Hematopoietic multipotent progenitor cell treated with erythropoietin and hydrocortisone succinate and interleukin-3 and kit ligand, for 15 days (in vitro differentiated cells): ENCODE data around the gene EDN1.
"Not testable (repeated sequence)": the region's sequence is repeated elsewhere in the genome, so short reads cannot be mapped to it uniquely, and the experiment has no call there.

Experiments
- DNase-seq: peaks from one replicate; pipeline ENCODE4 v3.0.0-alpha.2; 2015; ENCODE audit warnings: low spot score

Gene EDN1

DNA sequence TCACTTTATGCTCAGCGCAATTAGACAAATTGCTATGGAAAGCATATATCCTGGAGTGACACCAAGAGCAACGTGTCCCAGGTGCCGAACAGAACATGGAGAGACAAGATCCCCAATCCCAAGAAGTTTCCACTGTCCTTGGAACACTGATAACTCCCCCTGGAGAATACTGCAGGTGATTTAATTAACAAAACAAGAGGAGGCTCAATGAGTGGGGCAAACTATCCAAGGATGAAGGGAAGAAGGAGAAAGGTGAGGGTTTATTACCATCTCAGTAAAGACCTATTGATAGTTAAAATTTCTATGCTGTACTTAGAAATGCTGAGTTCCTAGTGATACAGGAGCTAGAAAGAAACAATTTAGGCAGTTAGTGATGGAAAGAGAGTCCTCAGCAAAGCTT, 35.7 kb downstream of the EDN1 start:
- no peak for DNase-seq

DNA sequence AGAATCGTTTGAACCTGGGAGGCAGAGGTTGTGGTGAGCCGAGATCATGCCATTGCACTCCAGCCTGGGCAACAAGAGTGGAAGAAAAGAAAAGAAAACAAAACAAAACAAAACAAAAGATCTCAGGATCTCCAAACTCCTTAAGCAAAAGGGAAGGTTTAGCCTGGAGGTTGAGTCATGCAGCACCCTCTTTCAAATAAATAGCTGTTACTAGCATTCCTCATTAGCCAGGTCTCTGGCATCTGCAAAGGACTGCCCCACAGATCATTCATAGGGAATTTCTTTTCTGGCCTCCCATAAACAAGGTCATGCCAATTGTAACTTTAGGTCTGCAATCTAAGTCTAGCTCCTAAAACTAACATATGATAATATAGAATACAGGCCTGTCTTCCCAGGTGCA, 37.2 kb downstream of the EDN1 start:
- DNase-seq, result no peak

DNA sequence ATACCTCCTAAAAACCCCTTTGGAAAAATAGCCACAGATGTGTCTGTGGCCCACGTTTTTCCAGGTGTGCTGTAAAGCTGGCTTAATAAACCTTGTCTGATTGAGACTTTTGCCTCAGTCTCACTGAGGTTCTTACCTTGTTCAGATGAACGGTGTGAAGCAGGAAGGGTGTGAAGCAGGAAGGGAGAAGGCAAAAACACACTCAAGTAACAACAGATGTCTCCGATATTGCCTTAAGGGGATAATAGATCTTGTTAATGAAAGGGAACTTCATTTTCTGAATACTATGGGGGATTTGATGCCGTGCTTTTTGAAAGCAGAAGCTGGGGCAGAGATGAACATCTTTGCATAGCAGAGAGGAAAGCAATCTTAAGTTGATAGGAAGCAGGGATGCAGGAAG, 37.8 kb downstream of the EDN1 start:
- no peak for DNase-seq

DNA sequence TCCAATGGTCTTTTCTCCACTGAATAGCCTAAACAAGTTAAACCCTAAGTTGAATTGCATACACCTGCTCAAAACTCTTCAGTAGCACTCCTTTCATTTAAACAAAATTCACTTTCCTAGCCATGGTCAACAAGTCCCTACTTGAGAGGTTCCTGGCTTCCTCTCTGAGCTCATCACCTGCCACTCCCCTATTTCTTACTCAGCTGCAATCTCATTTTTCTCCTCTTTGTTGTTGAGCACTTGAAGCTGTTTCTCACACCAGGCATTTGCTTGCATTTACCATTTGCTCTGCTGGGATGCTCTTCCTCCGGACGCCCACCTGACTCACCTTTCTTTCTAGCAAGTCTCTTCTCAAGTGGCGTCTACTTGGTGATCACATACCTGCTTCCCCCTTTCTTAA, 38.5 kb downstream of the EDN1 start:
- DNase-seq, result no peak

DNA sequence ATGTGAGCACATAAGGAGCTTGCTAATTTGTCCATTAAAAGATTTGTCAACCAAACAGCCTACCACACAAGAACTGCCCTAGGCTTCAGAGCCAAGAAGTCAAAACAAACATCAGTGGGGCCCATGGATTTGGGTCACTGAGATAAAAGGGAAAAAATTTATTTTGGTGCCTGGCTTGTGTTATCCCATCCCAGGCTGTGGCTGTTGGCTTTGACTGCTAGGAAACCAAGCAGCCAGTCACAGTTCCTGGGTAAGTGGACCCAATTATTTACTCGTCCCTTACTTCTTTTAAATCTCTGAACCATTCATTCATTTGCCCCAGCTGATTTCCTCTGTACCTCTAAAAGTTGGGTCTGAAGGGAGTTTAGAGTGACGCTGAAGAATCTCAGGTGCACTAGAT, 41.3 kb downstream of the EDN1 start:
- no peak for DNase-seq

DNA sequence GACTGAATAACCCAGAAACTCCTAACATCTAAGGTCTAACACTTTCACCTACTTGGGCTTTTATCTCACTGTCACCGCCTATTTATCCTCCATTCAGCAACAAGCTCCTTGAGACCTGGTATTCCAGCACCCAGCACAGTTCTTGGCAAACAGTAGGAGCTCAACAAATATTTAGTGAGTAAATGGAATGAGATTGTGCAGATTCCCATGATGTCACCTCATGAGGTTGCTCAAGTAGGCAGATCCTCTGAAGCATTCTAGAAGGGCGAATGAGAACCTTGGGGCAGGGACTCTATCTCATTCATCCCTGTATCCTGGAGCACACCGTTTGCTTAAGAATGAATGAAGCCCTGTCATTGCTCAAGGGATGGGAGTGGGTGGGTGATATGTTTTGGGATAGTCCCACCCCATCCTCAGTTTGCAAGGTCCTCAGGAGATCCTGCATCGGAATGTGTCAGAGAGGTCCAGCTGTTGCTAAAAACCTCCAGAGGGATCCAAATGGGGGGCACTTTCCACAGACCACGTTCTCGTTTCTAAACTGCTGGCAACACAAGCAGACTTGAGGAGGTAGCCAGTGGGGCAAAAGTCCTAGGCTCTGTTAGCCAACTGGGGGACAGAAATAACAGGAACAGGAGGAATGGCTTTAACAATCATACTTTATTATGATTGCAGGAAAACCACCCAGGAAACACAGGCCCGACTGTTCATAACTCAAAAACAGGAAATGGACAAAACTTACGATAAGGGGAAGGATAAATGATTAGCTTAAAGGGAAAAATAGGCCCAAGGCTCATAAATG, 42.0 kb downstream of the EDN1 start:
- DNase-seq, result no peak

DNA sequence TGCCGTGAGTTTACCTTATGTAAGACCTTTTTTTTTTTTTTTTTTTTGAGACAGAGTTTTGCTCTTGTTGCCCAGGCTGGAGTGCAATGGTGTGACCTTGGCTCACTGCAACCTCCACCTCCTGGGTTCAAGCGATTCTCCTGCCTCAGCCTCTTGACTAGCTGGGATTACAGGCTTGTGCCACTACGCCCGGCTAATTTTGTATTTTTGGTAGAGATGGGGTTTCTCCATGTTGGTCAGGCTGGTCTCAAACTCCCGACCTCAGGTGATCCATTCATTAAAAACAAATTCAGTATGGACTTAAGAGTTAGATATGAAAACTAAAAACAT, 42.6 kb downstream of the EDN1 start:
- not testable (repeated sequence) for DNase-seq

DNA sequence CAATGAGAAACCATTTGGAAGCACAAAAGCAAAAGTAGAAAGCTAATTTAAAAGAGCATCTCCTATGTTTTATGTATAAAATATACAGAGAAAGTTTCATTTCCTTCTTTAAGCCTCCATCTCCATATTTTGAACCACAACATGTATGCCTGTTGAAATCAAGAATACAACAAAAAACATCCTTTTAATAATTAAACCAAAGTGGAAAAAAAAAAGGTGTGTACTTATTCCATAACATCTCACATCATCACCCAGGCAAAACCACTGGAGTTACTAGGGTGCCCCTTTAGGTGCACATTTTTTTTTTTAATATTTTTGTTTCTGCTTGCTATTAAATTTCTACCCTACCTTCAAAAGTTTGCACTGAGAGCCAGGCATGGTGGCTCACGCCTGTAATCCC, 43.0 kb downstream of the EDN1 start:
- DNase-seq, result no peak

DNA sequence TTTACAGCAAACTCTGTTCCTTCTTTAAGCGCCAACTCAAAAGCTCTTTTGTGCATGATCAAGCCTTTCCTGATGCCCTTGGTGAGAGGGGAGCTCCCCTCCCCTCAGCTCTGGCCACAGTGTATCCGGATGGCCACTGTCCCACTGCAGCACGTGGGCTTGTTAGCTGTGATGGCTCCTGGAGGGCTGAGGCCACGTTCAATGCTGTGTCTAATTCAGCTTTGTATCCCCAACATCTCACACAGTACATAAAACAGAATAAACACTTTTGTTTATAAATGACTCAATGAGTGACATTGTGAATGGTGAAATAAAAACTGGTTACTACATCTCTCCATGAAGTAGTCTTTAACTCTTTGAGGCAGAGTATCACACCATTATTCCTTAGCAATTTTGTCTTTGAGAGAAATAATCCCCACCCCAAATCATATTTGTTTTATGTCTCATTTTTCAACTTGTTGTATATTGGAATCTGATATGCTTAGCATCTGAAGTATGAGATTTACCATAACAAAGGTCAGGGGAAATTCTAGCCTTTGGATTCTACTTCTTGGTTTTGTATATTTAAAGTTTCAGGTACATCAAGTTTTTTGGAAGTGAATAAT, 44.5 kb downstream of the EDN1 start:
- DNase-seq, result no peak

DNA sequence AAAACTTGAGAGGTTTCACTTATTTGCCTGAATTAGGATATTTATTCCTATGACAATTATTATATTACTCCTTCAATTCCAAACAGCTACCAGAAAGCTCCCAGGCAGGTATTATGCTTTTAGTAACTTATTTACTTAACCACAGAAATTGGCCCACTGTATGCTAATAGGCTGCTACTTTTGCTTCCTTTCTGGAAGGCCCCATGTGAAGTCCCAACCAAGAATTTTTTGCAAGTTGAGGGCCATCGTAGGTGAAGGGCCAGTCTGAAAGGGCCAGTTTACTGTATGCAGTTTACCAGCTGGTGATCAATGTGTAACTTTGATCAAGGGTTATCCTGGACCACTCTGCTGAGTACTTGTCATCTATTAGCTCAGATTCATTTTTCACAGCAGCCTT, 45.0 kb downstream of the EDN1 start:
- no peak for DNase-seq

DNA sequence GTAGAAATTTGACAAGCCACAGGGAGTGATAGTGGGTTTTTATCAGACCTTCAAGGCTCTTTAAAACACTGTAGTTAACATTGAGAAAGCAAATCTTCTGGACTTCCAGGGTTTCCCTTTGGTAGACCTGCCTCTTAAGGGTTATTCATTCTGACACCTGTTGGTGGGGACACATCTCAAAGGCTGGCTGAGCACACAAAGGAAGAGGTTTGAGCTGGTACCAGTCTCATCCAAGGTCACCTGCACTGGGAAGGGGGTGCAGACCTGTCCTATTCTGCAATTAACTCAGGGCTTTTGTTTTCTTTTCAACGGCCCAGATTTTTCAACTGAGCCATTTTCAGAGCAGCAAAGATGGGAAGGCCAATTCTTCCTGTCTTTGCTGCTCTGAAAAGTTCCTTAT, 45.6 kb downstream of the EDN1 start:
- no peak for DNase-seq

DNA sequence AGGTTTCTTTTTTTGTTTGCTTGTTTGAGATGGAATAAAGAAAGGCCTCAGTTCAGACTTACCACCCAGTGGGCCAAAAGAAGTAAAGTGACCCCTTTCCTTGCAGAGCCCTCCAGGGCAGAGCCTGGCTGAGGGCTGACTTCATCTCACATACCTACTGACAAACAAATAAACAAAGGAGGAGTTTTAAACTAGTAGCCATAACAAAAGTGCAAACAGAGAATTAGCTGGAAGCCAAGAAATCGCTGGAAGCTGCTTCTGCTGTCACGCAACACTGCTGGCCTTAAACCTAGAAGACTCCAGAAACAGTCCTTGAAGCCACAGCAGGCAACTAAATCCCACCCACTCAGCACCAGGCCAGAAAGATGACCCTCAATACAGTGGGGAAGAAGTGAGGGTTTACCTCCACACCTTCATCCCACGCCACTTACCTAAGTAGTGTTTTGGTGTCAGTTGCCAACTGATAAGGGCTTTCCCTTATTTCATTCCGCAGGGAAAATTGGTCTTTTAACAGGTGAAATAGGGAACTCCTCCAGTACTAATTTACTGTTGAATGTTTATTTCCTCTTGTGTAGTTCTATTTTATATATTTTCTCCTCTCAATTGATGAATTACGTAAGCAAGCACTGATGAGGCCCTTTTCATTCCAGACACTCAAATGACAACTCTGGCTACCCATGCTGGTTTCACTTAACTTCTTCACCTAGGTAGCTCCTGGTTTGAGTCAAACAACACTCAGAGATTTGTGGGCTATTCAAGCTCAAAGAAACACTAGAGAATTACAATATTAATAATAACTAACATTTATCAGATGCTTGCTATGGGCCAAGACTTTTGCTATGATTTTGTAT, 46.2 kb downstream of the EDN1 start:
- no peak for DNase-seq

DNA sequence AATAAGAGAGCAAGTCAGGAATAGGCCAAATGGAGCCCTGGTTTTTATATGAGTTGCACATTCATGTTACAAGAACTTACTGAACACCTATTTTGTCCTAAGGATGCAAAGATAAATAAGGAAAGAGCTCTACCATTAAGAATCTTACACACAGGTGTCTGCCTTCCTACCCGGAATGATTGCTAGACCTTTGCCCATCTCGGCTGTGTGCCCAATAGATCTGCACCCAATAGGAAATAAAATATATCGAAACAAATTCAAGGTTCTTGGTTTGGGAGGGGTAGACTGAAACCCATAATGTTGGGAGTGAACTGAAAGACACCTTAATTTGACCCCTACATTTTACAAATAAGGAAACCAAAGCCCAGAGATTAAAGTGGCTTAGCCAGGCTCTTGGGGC, 48.9 kb downstream of the EDN1 start:
- DNase-seq, result no peak

DNA sequence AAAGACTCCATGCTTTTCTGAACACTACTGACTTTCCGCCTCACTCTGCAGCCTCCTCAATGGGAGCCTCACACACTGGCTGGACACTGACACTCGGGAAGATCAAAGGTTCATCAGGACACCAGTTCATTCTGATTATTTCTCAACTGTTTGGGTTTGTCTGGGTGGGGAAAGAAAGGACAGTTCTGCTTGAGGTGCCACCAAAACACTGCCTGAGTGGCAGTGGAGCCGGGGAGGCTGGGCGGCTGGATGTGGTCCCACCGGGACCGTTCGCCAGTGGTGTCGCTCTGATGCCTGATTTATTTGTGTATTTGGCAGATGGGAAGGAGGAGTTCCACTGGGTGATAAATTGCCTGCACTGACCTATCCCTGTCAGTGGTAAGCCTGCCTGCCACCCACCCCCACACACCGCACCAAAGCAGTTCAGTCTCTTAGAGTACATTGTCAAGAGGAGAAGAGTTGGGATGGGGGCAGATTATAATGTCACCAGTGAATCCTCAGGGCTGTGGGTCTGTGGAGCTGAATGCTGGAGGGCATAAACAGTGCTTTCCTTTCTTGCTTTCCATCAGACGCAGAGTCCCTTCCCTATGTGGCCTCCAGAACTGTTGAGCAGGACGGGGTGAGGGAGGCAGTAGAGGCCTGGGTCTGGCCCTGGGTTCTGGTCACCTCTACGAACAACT, 49.8 kb downstream of the EDN1 start:
- DNase-seq, result no peak

DNA sequence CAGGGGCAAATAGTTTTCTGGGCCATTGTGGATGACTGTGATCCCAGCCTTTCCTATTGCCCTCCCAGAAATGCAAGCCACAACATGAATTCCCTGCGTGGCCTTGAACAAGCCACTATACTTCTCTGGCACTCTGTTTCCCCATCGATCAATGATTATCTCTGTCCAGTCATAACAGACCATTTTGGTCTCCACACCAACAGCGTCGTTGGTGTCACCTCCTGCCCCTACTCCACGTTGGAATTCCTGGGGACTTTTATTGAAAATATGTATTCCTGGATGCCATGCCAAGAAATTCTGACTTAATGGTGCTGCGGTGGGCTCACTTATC, 50.3 kb downstream of the EDN1 start:
- DNase-seq, result no peak

DNA sequence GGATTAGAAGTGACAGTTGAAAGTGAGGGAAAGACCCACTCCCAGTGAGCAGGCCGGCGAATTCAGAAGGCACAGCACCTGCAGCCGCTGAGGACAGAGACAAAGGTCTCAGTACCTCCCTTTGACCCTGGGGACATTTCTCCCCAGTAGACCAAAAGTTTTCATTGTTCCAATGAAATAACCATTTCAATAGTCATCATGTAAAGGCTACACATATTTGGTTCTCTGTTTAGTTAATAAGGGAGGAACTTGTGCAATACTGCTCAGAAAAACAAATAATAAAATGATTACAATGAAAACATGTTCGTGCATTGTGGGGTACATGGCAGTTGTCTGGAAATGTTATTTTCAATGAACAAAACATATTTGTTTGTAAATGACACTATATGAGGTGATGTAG, 52.5 kb downstream of the EDN1 start:
- DNase-seq, result no peak

DNA sequence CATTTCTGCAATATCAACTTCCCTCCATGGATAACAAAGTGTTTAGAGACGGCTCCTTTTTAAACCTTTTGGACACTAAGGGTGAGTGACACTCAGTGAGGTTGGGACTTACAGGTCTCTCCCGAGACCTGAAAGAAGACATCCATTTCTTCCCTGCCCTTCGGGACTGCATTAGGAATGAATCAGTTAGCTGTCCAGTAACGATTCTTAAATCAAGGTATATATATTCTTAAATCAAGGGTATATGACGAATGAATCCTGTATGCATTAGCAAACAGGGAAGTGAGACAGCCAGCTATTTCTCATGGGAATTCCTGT, 52.9 kb downstream of the EDN1 start:
- DNase-seq, result no peak

DNA sequence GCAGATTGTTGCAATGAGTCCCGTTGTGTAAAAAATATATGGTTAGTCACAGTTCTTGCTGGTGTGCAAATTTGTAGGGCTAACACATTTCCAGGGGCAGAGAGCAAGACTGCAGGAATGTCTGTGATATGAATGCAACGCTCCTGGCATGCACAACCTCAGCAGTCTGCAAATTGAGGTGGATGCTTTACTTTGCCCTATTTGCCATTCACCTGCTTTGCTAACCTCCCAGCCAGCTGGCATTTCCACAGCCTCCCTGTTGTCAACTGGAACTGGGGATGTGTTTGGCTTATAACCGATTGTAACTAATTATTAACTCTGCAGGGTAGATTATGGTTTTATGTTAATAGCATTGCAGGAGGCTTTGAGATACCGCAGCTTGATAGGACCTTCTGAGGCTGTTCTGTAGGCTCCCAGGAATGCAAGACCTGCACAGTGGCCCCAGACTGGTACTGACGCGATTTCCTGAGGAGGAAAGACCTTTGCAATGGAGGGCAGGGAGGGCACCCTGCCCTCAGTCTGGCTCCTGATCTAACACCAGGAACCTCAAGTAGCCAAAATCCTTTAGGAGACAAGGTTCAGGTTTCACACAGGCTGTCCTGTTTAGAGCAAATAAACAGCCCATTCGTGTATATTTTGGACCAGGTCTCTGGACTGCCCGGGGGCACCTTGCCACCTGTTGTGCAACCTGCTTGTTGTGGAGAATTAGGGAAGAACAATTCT, 53.4 kb downstream of the EDN1 start:
- DNase-seq, result no peak

DNA sequence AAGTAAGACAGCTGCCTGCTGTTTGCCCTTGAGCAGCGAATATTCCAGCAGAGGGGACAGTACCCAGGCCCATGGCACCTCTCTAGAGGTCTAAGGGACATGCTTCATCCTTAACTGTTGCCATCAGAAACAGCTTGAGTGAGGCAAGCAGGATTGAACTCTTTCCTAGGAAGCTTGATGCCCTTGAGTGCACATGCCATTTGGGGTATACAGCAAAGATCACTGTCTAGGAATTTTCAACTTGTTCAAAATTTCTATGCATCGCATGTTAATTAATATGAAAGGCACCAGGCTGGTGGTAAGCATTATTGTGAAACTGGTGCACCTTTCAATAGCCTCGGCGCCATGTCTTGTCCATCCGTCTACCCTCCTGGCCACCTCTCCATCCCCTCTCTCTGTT, 54.1 kb downstream of the EDN1 start:
- no peak for DNase-seq

DNA sequence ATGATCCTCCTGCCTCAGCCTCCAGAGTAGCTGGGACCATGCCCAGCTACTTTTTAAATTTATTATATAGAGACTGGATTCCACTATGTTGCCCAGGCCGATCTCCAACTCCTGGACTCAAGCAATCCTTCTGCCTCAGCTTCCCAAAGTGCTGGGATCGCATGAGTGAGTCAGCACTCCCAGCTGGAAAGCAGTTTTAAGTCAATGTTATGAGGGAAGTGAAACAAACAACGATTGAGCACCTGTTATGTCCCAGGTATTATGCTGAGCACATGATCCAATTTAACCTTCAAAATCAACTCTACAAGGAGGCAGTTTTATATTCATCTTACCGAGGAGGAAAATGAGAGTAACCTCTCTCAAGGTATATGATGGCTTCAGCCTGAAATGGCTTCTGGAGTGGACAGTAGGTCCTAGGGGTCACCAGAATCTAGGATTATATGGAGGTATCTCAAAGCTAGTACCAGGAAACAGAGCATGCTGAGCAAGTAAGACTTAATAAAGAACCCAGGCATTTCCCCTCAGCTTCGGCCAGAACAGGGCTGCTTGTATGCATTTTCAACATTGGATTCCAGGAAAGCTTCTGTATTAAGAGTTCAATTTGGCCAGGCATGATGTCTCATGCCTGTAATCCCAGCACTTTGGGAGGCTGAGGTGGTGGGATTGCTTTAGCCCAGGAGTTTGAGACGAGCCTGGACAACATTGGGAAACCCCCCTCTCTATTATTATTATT, 55.0 kb downstream of the EDN1 start:
- DNase-seq, result no peak

DNA sequence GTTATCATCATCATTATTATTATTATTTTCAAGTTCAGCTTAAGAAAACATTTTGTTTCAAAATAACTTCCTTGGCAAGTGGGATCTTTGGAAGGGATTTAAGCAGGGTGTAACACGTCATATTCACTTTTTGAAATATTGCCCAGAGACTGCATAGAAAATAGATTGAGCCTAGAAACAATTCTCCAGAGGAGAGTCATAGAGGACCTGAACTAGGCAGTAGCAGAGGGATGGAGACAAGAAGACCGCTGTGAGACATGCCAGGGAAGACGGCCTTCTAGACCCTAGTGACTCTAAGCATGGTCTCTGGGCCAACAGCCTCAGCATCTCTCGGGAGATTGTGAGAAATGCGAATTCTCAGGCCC, 55.5 kb downstream of the EDN1 start:
- DNase-seq, result no peak
